GM12874 (cell line): ENCODE results near the gene NOL4L.

Experiments
- CTCF ChIP-seq: IDR thresholded peaks from 2 replicates; pipeline ENCODE4 v1.5.1; 2011; ENCODE audit warnings: low read depth, mild to moderate bottlenecking, control low read depth, low read length, moderate library complexity; ENCODE audit not compliant: insufficient read depth

Gene NOL4L

GRCh38 chr20:32448306-32449056, 136.7 kb downstream of the NOL4L start:
- TF ChIP-seq CTCF = no peak

- no peak for TF ChIP-seq CTCF
Observed at GRCh38 chr20:32447136-32448027, 137.8 kb downstream of the NOL4L start.

GRCh38 chr20:32446301-32447100, 138.6 kb downstream of the NOL4L start:
- no peak for TF ChIP-seq CTCF

GRCh38 chr20:32445539-32446273, 139.4 kb downstream of the NOL4L start:
- TF ChIP-seq CTCF = no peak

GRCh38 chr20:32444474-32445220, 140.5 kb downstream of the NOL4L start:
- TF ChIP-seq CTCF = no peak

GRCh38 chr20:32443386-32443974, 141.7 kb downstream of the NOL4L start:
- TF ChIP-seq CTCF = no peak
